ENCODE data around the gene SLC27A4.

The SLC27A4 gene

DNA sequence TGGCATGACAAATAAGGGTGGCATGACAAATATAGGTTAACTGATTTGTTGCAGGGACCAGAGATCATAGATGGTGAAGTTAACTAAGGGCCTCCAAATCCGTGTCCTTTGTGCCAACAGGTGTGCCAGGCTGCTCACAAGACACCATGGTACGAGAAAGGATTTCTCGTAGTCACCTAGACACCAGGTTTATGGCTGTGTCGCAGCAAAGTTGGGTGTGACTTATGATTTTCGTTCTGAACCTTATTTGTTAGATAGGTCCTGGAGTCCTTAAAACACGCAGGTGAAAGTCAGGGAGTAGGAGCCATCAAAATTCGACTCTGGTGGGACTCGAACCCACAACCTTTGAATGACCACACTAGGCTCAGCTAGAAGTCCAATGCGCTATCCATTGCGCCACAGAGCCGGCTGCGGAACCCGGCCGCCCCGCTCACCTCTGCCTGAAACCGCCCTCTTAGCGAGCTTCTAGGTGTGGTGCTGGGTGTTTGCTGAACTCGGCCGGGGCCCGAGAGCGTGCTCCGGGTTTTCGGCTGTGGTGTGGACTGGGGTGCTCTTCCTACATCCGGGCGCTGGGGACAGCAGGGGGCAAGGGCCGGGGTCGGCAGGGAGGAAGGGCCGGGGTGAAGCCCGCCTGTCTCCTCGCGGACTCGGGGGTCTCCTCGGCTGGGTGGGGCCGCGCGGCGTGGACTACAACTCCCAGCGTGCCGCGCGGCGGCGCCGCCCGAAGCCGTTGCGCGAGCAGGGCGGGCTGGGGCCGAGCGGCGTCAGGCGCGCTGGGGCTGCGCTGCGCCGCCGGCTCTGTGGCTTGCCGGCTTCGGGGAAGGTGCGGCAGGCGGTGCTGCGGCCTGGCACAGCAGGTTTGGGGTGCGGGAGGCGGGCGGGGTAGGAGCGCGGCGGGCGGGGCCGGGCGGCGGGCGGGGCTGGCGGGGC lies at the start of gene SLC27A4:
Gene SLC27A4, plus strand, starts transcription at position 767 of the 930 bp plus-strand sequence. CDS start 2,606 bp downstream, outside the sequence.
- TF ChIP-seq, protein P1, sequence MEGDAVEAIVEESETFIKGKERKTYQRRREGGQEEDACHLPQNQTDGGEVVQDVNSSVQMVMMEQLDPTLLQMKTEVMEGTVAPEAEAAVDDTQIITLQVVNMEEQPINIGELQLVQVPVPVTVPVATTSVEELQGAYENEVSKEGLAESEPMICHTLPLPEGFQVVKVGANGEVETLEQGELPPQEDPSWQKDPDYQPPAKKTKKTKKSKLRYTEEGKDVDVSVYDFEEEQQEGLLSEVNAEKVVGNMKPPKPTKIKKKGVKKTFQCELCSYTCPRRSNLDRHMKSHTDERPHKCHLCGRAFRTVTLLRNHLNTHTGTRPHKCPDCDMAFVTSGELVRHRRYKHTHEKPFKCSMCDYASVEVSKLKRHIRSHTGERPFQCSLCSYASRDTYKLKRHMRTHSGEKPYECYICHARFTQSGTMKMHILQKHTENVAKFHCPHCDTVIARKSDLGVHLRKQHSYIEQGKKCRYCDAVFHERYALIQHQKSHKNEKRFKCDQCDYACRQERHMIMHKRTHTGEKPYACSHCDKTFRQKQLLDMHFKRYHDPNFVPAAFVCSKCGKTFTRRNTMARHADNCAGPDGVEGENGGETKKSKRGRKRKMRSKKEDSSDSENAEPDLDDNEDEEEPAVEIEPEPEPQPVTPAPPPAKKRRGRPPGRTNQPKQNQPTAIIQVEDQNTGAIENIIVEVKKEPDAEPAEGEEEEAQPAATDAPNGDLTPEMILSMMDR (IDR thresholded peaks at IDR 0.05; ENCODE audit: low read depth, low read length, missing control alignments), result no peak
- Histone ChIP-seq H3K27me3 (replicated peaks) (no peaks in the 10 kb centered on the region), H3K27ac (peak within 1 kb of the TSS; percentile 19), H3K36me3 (replicated peaks) (peaks cover 25% of the 10 kb centered on the region), H3K4me3 (ENCODE audit: low read depth, low read length) (peak within 1 kb of the TSS; percentile 79)
- in situ Hi-C loops (cut with HindIII; ENCODE audit: low pct_ligation_motif_present, low sequenced_read_pairs), result no loop called here
- DNase-seq, result peak; percentile 45

DNA sequence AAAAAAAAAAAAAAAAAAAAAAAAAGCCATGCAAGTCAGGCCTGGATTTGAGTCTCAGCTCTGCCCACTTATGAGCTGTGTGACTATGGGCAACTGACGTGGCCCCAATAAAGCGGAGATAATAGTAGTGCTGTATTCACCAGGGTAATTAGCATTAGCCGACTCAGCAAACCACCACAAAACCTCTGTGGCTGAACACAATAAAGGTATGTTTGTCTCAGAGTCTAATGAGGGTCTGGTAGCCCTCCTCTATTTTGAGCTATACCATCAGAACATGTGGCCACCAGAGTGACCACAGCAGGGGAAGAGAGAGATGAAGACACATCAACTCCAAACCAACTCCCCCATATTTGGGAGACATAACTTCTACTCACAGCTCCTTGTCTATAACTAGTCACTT lies 48.3 kb upstream of the SLC27A4 start:
- no peak for DNase-seq
- Histone ChIP-seq H3K36me3 (replicated peaks) (no peaks in the 10 kb centered on the region), H3K4me3 (ENCODE audit: low read depth, low read length) (no peak overlapping the region), H3K27me3 (replicated peaks) (no peaks in the 10 kb centered on the region), H3K27ac (no peak overlapping the region)
- TF ChIP-seq, protein P1 (IDR thresholded peaks at IDR 0.05; ENCODE audit: low read depth, low read length, missing control alignments), result no peak
- in situ Hi-C loops (cut with HindIII; ENCODE audit: low pct_ligation_motif_present, low sequenced_read_pairs), result no loop called here

DNA sequence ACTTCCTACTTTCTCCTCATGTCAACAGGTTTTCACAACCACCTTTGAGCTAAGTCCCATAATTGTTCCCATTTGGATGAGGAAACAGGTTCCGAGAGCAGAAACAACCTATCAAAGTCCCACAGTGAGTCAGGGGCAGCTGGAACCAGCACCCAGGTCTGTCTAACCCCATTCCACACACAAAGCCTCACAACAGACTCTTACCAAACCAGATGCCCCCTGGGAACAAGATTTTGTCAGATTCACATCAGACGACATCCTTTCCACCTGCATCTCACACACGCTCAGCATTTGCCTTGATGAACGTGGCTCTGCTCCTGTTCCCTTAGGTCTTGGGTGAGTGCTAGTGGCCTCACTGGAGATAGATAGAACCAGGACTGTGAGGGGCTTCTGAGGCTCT lies 47.2 kb upstream of the SLC27A4 start:
- no peaks in the 10 kb centered on the region for H3K36me3 ChIP-seq (replicated peaks)
- no peak overlapping the region for H3K4me3 ChIP-seq (ENCODE audit: low read depth, low read length)
- no peak for DNase-seq
- TF ChIP-seq, protein P1 (IDR thresholded peaks at IDR 0.05; ENCODE audit: low read depth, low read length, missing control alignments), result no peak
- in situ Hi-C loops (cut with HindIII; ENCODE audit: low pct_ligation_motif_present, low sequenced_read_pairs), result no loop called here
- no peak overlapping the region for H3K27ac ChIP-seq
- H3K27me3 ChIP-seq (replicated peaks), result no peaks in the 10 kb centered on the region

DNA sequence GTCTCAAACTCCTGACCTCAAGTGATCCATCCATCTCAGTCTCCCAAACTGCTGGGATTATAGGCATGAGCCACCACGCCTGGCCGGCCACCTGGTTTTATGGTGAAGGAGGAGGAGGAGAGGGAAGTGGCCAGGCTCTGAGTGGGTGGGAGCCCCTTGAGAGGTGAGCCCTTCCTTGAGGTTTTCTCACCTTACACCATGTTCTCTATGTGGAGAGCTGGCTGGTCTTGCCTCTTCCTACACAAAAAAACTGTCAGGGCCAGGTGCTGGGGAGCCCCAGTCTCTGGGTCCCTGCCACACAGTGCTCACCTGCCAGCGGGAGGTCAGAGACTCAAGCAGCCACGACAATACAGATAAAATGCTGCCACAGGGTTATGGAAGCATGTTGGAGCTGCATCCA lies 46.2 kb upstream of the SLC27A4 start:
- DNase-seq, result no peak
- Histone ChIP-seq H3K36me3 (replicated peaks) (no peaks in the 10 kb centered on the region), H3K4me3 (ENCODE audit: low read depth, low read length) (no peak overlapping the region), H3K27ac (no peak overlapping the region), H3K27me3 (replicated peaks) (no peaks in the 10 kb centered on the region)
- in situ Hi-C loops (cut with HindIII; ENCODE audit: low pct_ligation_motif_present, low sequenced_read_pairs), result no loop called here
- TF ChIP-seq, protein P1 (IDR thresholded peaks at IDR 0.05; ENCODE audit: low read depth, low read length, missing control alignments), result no peak

DNA sequence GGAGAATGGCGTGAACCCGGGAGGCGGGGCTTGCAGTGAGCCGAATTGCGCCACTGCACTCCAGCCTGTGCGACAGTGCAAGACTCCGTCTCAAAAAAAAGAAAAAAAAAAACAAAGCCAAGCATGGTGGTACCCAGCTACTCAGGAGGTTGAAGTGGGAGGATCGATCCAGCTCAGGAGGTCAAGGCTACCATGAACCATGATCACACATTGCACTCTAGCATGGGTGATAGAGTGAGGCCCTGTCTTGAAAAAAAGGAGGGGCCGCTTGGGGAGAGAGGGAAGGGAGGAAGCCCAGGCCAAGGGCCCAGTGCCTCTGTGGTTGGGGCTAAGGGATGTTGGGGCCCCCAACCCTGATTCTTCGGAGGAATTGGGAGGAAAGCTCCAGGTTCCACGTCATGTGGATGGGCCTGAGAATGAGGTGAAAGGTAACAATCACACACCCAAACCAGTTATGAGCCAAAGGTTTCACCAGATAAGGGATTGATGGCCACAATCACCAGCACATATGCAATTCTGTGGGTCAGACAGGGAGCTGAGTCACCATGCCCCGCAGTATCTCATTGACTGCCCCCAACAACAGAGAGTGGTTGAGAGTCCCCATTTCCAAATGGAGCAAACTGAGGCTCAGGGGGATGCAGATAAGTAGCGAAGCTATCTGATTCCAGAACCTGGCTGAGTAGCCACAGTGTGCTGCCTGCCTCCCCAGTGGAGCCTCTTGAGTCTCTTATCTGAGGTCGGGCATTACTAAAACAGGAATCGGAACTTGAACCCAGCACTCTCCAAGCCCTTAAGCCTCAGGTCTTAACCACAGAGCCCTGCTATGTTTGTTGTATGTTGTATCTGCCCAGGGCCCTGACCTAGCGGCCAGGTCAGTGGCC lies 43.7 kb upstream of the SLC27A4 start:
- TF ChIP-seq, protein P1 (IDR thresholded peaks at IDR 0.05; ENCODE audit: low read depth, low read length, missing control alignments), result no peak
- in situ Hi-C loops (cut with HindIII; ENCODE audit: low pct_ligation_motif_present, low sequenced_read_pairs), result no loop called here
- no peak overlapping the region for H3K27ac ChIP-seq
- no peak for DNase-seq
- H3K36me3 ChIP-seq (replicated peaks), result no peaks in the 10 kb centered on the region
- H3K4me3 ChIP-seq (ENCODE audit: low read depth, low read length), result no peak overlapping the region
- no peaks in the 10 kb centered on the region for H3K27me3 ChIP-seq (replicated peaks)

All from brain microvascular endothelial cell (primary cell).